ENCODE data around the gene MEGF11.

DNA sequence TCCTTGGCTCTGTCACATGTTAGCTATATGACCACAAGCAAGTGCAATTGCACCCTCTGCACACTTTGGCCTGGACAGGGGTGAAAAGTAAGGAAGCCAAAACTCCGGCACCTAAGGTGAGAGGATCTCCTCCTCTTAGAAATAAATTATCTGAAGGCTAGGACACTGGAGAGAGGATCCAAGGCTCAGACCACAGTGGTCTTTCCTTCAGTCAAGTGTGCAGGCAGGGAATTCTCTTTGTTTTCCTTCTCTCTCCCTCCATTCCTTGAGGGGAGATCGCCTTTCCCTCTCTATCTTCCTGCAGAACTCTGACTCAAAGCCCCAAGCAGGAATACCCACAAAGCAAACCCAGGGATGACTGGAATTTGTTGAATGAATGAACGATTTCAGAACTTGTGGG lies 3.1 kb upstream of the MEGF11 start:
- TF ChIP-seq, protein P1, sequence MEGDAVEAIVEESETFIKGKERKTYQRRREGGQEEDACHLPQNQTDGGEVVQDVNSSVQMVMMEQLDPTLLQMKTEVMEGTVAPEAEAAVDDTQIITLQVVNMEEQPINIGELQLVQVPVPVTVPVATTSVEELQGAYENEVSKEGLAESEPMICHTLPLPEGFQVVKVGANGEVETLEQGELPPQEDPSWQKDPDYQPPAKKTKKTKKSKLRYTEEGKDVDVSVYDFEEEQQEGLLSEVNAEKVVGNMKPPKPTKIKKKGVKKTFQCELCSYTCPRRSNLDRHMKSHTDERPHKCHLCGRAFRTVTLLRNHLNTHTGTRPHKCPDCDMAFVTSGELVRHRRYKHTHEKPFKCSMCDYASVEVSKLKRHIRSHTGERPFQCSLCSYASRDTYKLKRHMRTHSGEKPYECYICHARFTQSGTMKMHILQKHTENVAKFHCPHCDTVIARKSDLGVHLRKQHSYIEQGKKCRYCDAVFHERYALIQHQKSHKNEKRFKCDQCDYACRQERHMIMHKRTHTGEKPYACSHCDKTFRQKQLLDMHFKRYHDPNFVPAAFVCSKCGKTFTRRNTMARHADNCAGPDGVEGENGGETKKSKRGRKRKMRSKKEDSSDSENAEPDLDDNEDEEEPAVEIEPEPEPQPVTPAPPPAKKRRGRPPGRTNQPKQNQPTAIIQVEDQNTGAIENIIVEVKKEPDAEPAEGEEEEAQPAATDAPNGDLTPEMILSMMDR (IDR thresholded peaks at IDR 0.05), result no peak
- no peak for TF ChIP-seq POLR2A (IDR thresholded peaks at IDR 0.05)
- no peak for TF ChIP-seq POLR2AphosphoS5 (IDR thresholded peaks at IDR 0.05)
- no peak for TF ChIP-seq EP300 (IDR thresholded peaks at IDR 0.05)
